Measurements from ENCODE around the gene MFRP. TPM values are rescaled to one million over a fixed set of nuclear protein-coding genes. Genes with fewer than 3 reads are reported as not detected.

Gene MFRP
- total RNA-seq, 4 donors from 2014 or later = not detected

- 75 to 88% methylated on average over 1 to 4 of the region's 10 CpGs for WGBS, 2 donors
- Histone ChIP-seq H3K4me1 (peaks cover 9 to 40% of the 10 kb centered on the region in 2 donors), H3K36me3 (no peaks in the 10 kb centered on the region), H3K4me3 (replicated peaks in 1 of 3) (no peak overlapping the region), H3K27me3 (no peaks in the 10 kb centered on the region), H3K27ac (no peak overlapping the region), H3K9me3 (no peaks in the 10 kb centered on the region)
- intact Hi-C loops (cut with DNase I) = no loop called here
- TF ChIP-seq POLR2A (IDR thresholded peaks at IDR 0.05) (no peak), CTCF (IDR thresholded peaks at IDR 0.05) (no peak)
- no peak for DNase-seq
These were observed 4.0 kb downstream of the MFRP start for GRCh38 chr11:119342362-119343130.

GRCh38 chr11:119342023-119342300 is 4.5 kb downstream of the MFRP start:
- Histone ChIP-seq H3K9me3 (no peaks in the 10 kb centered on the region), H3K27ac (no peak overlapping the region), H3K4me1 (peaks cover 9 to 42% of the 10 kb centered on the region in 2 donors), H3K4me3 (replicated peaks in 1 of 3) (no peak overlapping the region), H3K27me3 (no peaks in the 10 kb centered on the region), H3K36me3 (no peaks in the 10 kb centered on the region)
- DNase-seq = no peak
- WGBS, 2 donors = 82% methylated on average over 7 of the region's 7 CpGs; no CpG with 5 or more reads in 1 of the 2 donors
- intact Hi-C loops (cut with DNase I) = no loop called here
- no peak for TF ChIP-seq CTCF (IDR thresholded peaks at IDR 0.05)
- no peak for TF ChIP-seq POLR2A (IDR thresholded peaks at IDR 0.05)

- no peak overlapping the region for H3K4me3 ChIP-seq (replicated peaks in 1 of 3)
- H3K27ac ChIP-seq = peak overlapping the region; percentile 79 to 95 (median 80)
- intact Hi-C loops (cut with DNase I) = no loop called here
- H3K9me3 ChIP-seq = no peaks in the 10 kb centered on the region
- DNase-seq = no peak
- TF ChIP-seq CTCF (IDR thresholded peaks at IDR 0.05) = no peak
- no peak for TF ChIP-seq POLR2A (IDR thresholded peaks at IDR 0.05)
- H3K4me1 ChIP-seq = peaks cover 9 to 42% of the 10 kb centered on the region in 2 donors
- 37 to 61% methylated on average over 11 to 12 of the region's 16 CpGs for WGBS, 2 donors
- H3K27me3 ChIP-seq = no peaks in the 10 kb centered on the region
- H3K36me3 ChIP-seq = no peaks in the 10 kb centered on the region
These were observed 5.1 kb downstream of the MFRP start for GRCh38 chr11:119341222-119342022.

GRCh38 chr11:119340335-119341221 is 5.9 kb downstream of the MFRP start, which contains the start of gene C1QTNF5:
Gene C1QTNF5 (minus strand): TSS chr11:119340883. CDS start chr11:119340397, 486 bp downstream.
- Histone ChIP-seq H3K4me3 (replicated peaks in 1 of 3) (peak within 1 kb of the TSS in 2 of 3 donors; percentile 31 to 48), H3K27ac (peak within 1 kb of the TSS; percentile 79 to 95 (median 80)), H3K27me3 (no peaks in the 10 kb centered on the region), H3K36me3 (no peaks in the 10 kb centered on the region), H3K9me3 (no peaks in the 10 kb centered on the region), H3K4me1 (peaks cover 10 to 44% of the 10 kb centered on the region in 2 donors)
- TF ChIP-seq CTCF (IDR thresholded peaks at IDR 0.05) = no peak
- peak in 1 of 2 donors; percentile 29 for TF ChIP-seq POLR2A (IDR thresholded peaks at IDR 0.05)
- DNase-seq = peak; percentile 74 to 82
- intact Hi-C loops (cut with DNase I) = no loop called here
- WGBS, 2 donors = 8 to 13% methylated on average over 13 to 26 of the region's 53 CpGs

Measured in thyroid gland (tissue), 4 donors.